ENCODE measurements around the gene MYH9.

Gene MYH9

DNA sequence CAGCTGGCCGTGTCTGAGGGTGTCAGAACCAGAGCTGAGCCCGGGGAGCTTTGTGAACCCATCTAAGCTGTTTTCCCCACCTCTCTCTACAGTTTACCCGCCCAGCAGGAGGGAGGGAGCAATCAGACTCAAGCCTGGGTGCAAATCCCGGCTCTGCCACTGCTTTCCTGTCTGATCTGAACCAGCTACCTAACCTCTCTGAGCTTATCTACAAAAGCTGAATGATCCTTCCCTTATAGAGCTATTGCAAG lies 148.7 kb downstream of the MYH9 start:
- DNase-seq = no peak

GRCh38 chr22:36238373-36239149 lies 149.2 kb downstream of the MYH9 start:
- no peak for DNase-seq

GRCh38 chr22:36237462-36238372 lies 150.1 kb downstream of the MYH9 start:
- no peak for DNase-seq

DNA sequence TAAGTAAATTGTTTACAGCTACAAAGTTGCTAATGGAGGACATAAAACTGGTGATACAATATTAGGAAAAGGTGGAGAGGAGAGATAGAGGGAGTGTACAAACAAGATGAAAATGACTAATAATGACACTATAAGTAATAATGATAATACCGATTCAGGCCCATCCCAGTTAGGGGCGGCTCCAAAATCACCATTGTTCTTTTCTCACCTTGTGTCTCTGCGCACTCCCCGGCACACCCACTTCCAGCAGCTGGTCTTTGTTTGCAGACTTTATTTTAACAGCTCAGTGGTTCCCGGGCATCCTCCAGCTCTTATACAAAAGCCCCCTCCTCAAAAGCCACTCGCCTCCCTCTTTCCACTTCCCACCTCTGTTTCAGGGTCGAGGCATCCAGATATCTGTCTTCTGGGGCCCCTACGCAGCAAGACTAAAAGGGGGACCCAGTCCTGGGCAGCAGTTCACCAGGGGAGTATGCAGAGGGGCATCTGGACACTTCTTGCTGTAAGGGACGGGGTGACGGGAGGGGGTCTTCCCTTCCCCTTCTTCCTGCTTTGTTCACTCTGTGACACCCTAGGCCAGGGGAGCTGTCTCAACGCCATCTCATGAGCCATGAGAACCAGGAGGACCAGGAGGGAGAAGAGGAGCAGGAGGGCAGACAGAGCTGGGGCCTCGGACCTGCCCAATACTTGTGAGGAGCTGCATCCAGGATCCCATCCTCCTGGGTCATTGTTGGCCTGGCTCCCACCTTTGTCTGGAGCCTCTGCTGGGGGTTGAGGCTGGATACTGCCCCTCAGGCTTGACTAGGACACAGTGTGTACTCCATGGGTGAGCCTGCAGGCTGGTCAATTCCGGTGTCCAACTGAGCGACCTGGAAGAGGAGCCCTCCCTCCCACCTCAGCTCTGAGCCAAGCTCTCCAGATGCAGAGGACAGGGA lies 151.1 kb downstream of the MYH9 start:
- DNase-seq = no peak

- no peak for DNase-seq
These were observed 152.2 kb downstream of the MYH9 start for GRCh38 chr22:36235585-36235984.

DNA sequence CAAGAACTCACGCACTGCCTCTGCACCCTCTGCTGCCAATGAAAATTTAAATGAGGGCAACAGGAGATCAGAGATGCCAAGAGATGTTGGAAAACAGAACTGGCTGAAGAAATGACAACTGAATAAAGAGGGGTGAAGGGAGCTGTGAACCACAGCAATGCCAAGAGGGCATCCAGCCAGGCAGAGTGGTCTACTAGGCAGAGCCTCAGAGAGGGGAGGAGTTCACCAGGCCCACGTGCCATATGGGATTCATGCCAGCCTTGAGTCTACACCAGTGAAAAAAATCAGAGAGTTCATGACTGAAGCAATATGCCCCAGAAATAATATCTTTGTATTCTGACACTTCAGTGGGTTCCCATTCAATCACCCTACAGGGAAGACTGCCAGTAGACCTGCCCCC lies 152.8 kb downstream of the MYH9 start:
- DNase-seq = no peak

DNA sequence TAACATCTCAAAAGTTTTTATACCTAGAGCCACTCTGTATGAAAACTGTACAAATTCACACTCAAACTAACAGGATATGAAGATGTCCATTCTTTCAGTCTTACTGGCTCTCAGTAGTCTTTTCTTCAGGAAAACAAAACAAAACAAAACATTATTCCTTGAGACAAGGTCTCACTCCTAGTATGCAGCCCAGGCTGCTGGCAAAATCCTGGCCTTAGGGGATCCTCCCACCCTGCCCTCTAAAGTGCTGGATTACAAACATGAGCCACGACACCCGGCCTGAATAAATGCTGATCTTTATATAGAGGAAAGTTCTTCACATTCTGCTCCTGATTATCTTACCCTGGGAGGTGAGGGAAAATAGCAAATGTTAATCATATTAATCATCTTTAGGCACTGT lies 153.6 kb downstream of the MYH9 start:
- no peak for DNase-seq

DNA sequence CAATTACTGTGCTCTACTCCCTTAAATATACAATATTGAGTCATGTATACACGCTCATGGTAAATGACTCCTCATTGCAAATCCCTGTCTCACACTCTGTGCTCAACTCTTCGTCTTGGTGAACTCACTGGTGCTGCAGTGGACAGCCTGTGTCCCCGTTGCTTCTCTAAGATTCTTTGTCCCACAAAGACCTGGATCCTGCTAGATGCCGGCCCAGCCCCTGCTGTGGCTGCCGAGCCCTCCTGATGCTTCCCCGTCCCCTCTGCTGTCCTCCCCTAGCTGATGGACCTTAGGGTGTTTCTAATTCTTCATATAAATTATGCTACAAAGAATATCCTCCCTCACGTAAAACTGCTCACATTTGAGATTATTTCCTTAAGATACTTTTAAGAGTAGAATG lies 154.0 kb downstream of the MYH9 start:
- DNase-seq = no peak

DNA sequence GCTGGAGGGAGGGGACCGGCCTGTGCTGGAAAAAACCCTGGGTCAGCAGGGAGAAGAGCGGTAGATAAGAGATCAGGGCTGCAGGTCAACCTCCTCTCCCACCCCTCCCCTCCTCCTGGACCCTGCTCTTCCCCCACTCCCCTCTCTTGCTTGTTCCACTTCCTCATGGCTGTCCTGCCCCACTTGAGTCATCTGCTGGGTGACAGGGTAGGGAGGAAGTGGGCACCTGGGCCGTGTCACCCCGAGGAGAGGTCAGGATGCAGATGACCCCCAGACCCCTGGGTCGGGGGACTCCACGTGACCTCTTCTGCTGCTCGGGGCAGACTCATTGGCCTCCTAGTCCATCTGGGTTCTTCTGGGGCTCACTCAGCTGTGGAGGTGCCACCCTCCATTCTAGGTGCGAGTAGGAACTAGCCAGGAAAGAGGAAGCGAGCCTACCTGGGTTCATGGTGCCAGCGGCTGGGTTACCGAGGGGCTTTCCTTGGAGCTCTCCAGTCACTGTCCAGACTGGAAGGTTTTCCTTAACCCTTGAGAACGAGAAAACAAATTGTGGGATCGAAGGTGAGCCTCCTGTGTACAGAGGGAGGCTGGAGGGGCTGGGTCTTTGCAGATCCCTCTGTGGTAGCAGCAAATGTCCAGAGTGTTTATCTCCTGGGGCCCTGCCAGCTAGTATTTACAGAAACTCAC lies 154.9 kb downstream of the MYH9 start:
- no peak for DNase-seq
